ENCODE measurements around the gene ATP2B3. TPM values are rescaled to one million over a fixed set of nuclear protein-coding genes. Genes with fewer than 3 reads are reported as not detected.

ATP2B3 gene
- total and polyA plus RNA-seq, 9 of the 15 experiments (the other 6 are each of a cell fraction or from before 2014, with no cell fraction given), result 0.04 TPM; not detected in 8

DNA sequence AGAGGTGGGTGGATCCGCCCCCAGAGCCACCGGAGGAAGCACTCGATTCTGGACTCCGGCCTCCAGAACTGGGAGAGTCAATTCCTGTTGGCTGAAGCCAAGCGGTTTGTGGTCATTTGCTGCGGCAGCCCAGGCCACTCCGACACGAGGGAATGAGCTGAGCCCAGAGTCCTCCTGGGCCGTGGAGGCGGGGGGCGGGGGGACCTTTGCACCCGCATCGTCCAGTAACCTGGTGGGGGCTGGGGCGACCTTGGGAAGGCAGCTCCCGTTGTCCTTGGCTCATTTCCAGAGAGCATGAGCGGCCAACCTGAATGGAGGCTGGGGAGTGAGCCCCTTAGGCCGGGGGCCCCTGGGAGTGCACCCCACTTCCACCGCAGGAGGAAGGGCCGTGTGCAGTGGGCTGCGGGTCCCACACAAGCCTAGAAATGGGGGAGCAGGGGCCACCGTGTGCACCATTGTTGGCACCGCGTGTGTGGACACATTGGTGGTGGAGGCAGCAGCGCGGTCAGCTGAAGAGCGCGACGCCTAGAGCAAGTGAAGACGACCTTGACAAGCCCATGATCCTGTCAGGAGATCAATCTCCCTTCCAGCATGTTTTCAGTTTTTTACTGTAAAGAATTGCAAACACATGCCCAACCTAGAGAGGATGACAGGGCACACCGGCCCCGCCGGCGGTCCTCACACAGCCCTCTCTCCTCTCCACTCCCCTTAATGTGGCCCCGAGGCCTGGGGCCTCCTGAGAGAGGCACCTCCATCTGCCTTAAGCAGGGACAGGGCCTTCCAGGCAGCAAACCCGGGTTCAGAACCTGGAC is 109.6 kb downstream of the ATP2B3 start:
- FAIRE-seq, result no peak
- H3K4me3 ChIP-seq, result no peak overlapping the region
- ChIA-PET CTCF (ENCODE audit: low intra/inter-chr PET ratio) (no interaction called here), POLR2A (no interaction called here)
- TF ChIP-seq NFIC (IDR thresholded peaks at IDR 0.05), result peak; percentile 30
- no peak for TF ChIP-seq CBX3 (IDR thresholded peaks at IDR 0.05; ENCODE audit: borderline replicate concordance in 1 of 2, low read length in 2 of 2)
- TF ChIP-seq MAZ (CRISPR knock-in tag; conservative IDR thresholded peaks at IDR 0.05 in 1 of 2, IDR thresholded peaks at IDR 0.05 in 1 of 2), result no peak
- TF ChIP-seq, protein P1, sequence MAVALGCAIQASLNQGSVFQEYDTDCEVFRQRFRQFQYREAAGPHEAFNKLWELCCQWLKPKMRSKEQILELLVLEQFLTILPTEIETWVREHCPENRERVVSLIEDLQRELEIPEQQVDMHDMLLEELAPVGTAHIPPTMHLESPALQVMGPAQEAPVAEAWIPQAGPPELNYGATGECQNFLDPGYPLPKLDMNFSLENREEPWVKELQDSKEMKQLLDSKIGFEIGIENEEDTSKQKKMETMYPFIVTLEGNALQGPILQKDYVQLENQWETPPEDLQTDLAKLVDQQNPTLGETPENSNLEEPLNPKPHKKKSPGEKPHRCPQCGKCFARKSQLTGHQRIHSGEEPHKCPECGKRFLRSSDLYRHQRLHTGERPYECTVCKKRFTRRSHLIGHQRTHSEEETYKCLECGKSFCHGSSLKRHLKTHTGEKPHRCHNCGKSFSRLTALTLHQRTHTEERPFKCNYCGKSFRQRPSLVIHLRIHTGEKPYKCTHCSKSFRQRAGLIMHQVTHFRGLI (CRISPR knock-in tag; IDR thresholded peaks at IDR 0.05), result no peak
- peaks cover 7% of the 10 kb centered on the region; the same call in 1 of the 2 replicates for H4K20me1 ChIP-seq (replicated peaks; ENCODE audit: control insufficient read depth, insufficient read depth, low read length)
- ATAC-seq, result no peak
- H3K9me3 ChIP-seq (replicated peaks; ENCODE audit: control insufficient read depth, insufficient read depth, low read depth, low read length), result no peaks in the 10 kb centered on the region
- H3K9ac ChIP-seq (ENCODE audit: insufficient read depth in 1 of 2, low read depth in 2 of 2, low read length in 2 of 2), result no peak overlapping the region; a peak in 1 of 4 replicates
- H3K36me3 ChIP-seq (ENCODE audit: control insufficient read depth, insufficient read depth, low read length), result no peaks in the 10 kb centered on the region
- peaks cover 27 to 78% of the 10 kb centered on the region in 2 experiments; a peak in 4 of 5 replicates for H3K27me3 ChIP-seq (ENCODE audit: control insufficient read depth in 2 of 2, insufficient read depth in 2 of 2, low read length in 2 of 2)
- peak in 1 of 4 experiments; percentile 35 for DNase-seq (ENCODE audit: extremely low read depth in 1 of 4, low spot score in 3 of 4)
- in situ Hi-C loops (cut with MboI) (no loop called here), intact Hi-C loops (cut with micrococcal nuclease) (no loop called here)
- no TSS peak for BruUV-seq (replicated peaks)
- no peak overlapping the region for H3K4me2 ChIP-seq (ENCODE audit: insufficient read depth, low read length)
- H3K79me2 ChIP-seq (ENCODE audit: control insufficient read depth, insufficient read depth, low read length), result no peaks in the 10 kb centered on the region
- H3K27ac ChIP-seq (ENCODE audit: extremely low read depth, low read depth, low read length), result no peak overlapping the region
- no peak overlapping the region for H2AFZ ChIP-seq (ENCODE audit: low read depth, low read length)
- no peaks in the 10 kb centered on the region for H3K9me1 ChIP-seq (ENCODE audit: control insufficient read depth, insufficient read depth, low read length)
- H3K4me1 ChIP-seq (replicated peaks in 1 of 2; ENCODE audit: control insufficient read depth in 2 of 2, insufficient read depth in 2 of 2, low read length in 2 of 2), result peaks cover 0 to 20% of the 10 kb centered on the region in 2 experiments; a peak in 2 of 5 replicates
- 27% methylated on average over 17 of the region's 35 CpGs for WGBS (ENCODE audit: insufficient coverage, low coverage, missing lambda C conversion rate)

Measured in K562 (cell line).